Transverse colon (tissue), 4 donors: Measurements from ENCODE around the gene DCN. TPM values are rescaled to one million over a fixed set of nuclear protein-coding genes. Genes with fewer than 3 reads are reported as not detected.

ENCODE experiments used
- DNase-seq: peaks from one replicate; pipeline ENCODE4 v3.0.0-alpha.2; 2019
- H3K27ac ChIP-seq, 4 donors: fragments of 200-600 bp; sonication (generic); 2 replicates each; pipeline ENCODE4 v1.5.1; 2016 to 2018; ENCODE audit warnings: inconsistent platforms in 4 of 4
- H3K27me3 ChIP-seq: fragments of 200-600 bp; sonication (generic); 2 replicates; pipeline ENCODE4 v1.5.1; 2017; ENCODE audit warnings: inconsistent platforms
- H3K36me3 ChIP-seq, 4 donors: fragments of 200-600 bp; sonication (generic); 2 replicates each; pipeline ENCODE4 v1.5.1; 2017 to 2019; ENCODE audit warnings: inconsistent platforms in 4 of 4
- H3K4me1 ChIP-seq, 4 donors: fragments of 200-600 bp; sonication (generic); 2 replicates each; pipeline ENCODE4 v1.5.1; 2017 to 2020; ENCODE audit warnings: inconsistent platforms in 4 of 4
- H3K4me3 ChIP-seq, 4 donors: fragments of 200-600 bp; sonication (generic); 1 replicate in 1 of 4; 2 replicates in 3 of 4; pipeline versions ENCODE4 v1.5.1 to v1.6.1; 2017 to 2019; ENCODE audit warnings: inconsistent platforms in 4 of 4
- H3K9me3 ChIP-seq, 2 donors: fragments of 200-600 bp; sonication (generic); 2 replicates each; pipeline ENCODE4 v1.5.1; 2017 to 2019; ENCODE audit warnings: inconsistent platforms in 2 of 2
- CTCF ChIP-seq, 5 experiments: fragments of 200-600 bp in 3 of 5; fragments of 450-650 bp in 2 of 5; sonication (generic) in 3 of 5; IDR thresholded peaks; 1 replicate in 2 of 5; 2 replicates in 3 of 5; pipeline ENCODE4 v1.5.1; 2016 to 2017; ENCODE audit warnings: antibody characterized with exemption in 5 of 5, inconsistent platforms in 3 of 5, mild to moderate bottlenecking in 2 of 5, moderate library complexity in 1 of 5
- EP300 ChIP-seq: sonication (generic); formaldehyde crosslinking; IDR thresholded peaks from one replicate; pipeline ENCODE4 v1.6.1; 2017; ENCODE audit warnings: antibody characterized with exemption, low read depth
- POLR2A ChIP-seq: fragments of 450-650 bp; IDR thresholded peaks from one replicate; pipeline ENCODE4 v1.6.1; 2016; ENCODE audit warnings: antibody characterized with exemption, mild to moderate bottlenecking, moderate library complexity
- POLR2AphosphoS5 ChIP-seq, 3 donors: sonication (generic); formaldehyde crosslinking; IDR thresholded peaks; one replicate each; pipeline ENCODE4 v1.6.1; 2016; ENCODE audit warnings: antibody characterized with exemption in 3 of 3
- WGBS, 2 donors: methylation state at CpG; one replicate each; pipeline ENCODE4 v1.1.5; 2018; ENCODE audit warnings: low coverage in 1 of 2; 5-methylcytosine and 5-hydroxymethylcytosine counted together
- in situ Hi-C, 4 donors: fragments of 200-750 bp; cut with MboI; loops; one replicate each; pipeline versions ENCODE4 v1.15.0 to v1.15.1; 2017; ENCODE audit warnings: low sequenced_read_pairs in 3 of 4, low pct_ligation_motif_present in 1 of 4, low pct_unique_long_range_greater_than_20kb in 1 of 4
- intact Hi-C: fragments of 100-400 bp; cut with DNase I; formaldehyde crosslinking; loops from one replicate; pipeline ENCODE4 v1.15.1; 2023; ENCODE audit warnings: low total_unique reads
- total RNA-seq, 4 donors: library from RNA; depleted of rRNA; stranded (reverse); fragments of >200 nt; gene quantifications; one replicate each; pipeline ENCODE4 v1.1.0, GENCODE V29; 2016

Gene DCN
- total RNA-seq, 4 donors from 2014 or later = 133 to 511 (median 276) TPM

GRCh38 chr12:91140026-91140931 is 42.3 kb downstream of the DCN start:
- in situ Hi-C loops = no loop called here
- Histone ChIP-seq H3K4me1 (peaks cover 0 to 32% (median 17%) of the 10 kb centered on the region in 4 donors), H3K9me3 (no peaks in the 10 kb centered on the region), H3K27ac (peak overlapping the region; percentile 58 to 67 (median 62)), H3K27me3 (no peaks in the 10 kb centered on the region), H3K36me3 (no peaks in the 10 kb centered on the region), H3K4me3 (no peak overlapping the region)
- no peak for DNase-seq
- 64 to 66% methylated on average over 1 of the region's 1 CpG for WGBS, 2 donors
- TF ChIP-seq EP300 (no peak), POLR2AphosphoS5 (IDR thresholded peaks at IDR 0.05) (peak in 1 of 3 donors; percentile 45), POLR2A (no peak), CTCF (IDR thresholded peaks at IDR 0.05) (no peak)
- intact Hi-C loops = no loop called here

GRCh38 chr12:91139286-91139685 is 43.3 kb downstream of the DCN start:
- H3K36me3 ChIP-seq = no peaks in the 10 kb centered on the region
- peaks cover 0 to 32% (median 17%) of the 10 kb centered on the region in 4 donors for H3K4me1 ChIP-seq
- no peaks in the 10 kb centered on the region for H3K27me3 ChIP-seq
- TF ChIP-seq CTCF (IDR thresholded peaks at IDR 0.05) = no peak
- no peak for TF ChIP-seq POLR2AphosphoS5 (IDR thresholded peaks at IDR 0.05)
- TF ChIP-seq POLR2A = no peak
- TF ChIP-seq EP300 = no peak
- in situ Hi-C loops (no loop called here), intact Hi-C loops (no loop called here)
- no peak overlapping the region for H3K4me3 ChIP-seq
- 55 to 60% methylated on average over 2 of the region's 2 CpGs for WGBS, 2 donors
- no peak for DNase-seq
- no peaks in the 10 kb centered on the region for H3K9me3 ChIP-seq
- H3K27ac ChIP-seq = peak overlapping the region; percentile 43 to 67 (median 62)

GRCh38 chr12:91138337-91138920 is 44.2 kb downstream of the DCN start:
- no peaks in the 10 kb centered on the region for H3K27me3 ChIP-seq
- H3K36me3 ChIP-seq = no peaks in the 10 kb centered on the region
- intact Hi-C loops (no loop called here), in situ Hi-C loops (no loop called here)
- peaks cover 0 to 32% (median 17%) of the 10 kb centered on the region in 4 donors for H3K4me1 ChIP-seq
- peak overlapping the region; percentile 43 to 67 (median 62) for H3K27ac ChIP-seq
- no peak for DNase-seq
- H3K4me3 ChIP-seq = no peak overlapping the region
- 0 to 22% methylated on average over 1 of the region's 1 CpG for WGBS, 2 donors
- H3K9me3 ChIP-seq = no peaks in the 10 kb centered on the region
- TF ChIP-seq POLR2AphosphoS5 (IDR thresholded peaks at IDR 0.05) = peak in 1 of 3 donors; percentile 9
- no peak for TF ChIP-seq CTCF (IDR thresholded peaks at IDR 0.05)

- Histone ChIP-seq H3K4me3 (no peak overlapping the region), H3K27ac (no peak overlapping the region), H3K9me3 (no peaks in the 10 kb centered on the region), H3K4me1 (peaks cover 0 to 13% (median 6%) of the 10 kb centered on the region in 4 donors), H3K36me3 (no peaks in the 10 kb centered on the region), H3K27me3 (no peaks in the 10 kb centered on the region)
- DNase-seq = no peak
- in situ Hi-C loops = no loop called here
- WGBS, 2 donors = 92% methylated on average over 1 of the region's 1 CpG; no CpG with 5 or more reads in 1 of the 2 donors
- TF ChIP-seq EP300 = no peak
- no peak for TF ChIP-seq POLR2A
- no peak for TF ChIP-seq CTCF (IDR thresholded peaks at IDR 0.05)
- TF ChIP-seq POLR2AphosphoS5 (IDR thresholded peaks at IDR 0.05) = no peak
- intact Hi-C loops = no loop called here
Observed at GRCh38 chr12:91133871-91134270, 48.7 kb downstream of the DCN start.
